Middle frontal gyrus (tissue), 1 donor: ENCODE results near the gene NEK9.

Experiments used
- DNase-seq: peaks from one replicate; pipeline ENCODE4 v3.0.0-alpha.2; 2015; ENCODE audit warnings: low spot score; ENCODE audit errors: extremely low spot score

Gene NEK9

GRCh38 chr14:75109877-75110276 lies 17.0 kb downstream of the NEK9 start:
- DNase-seq: no peak

GRCh38 chr14:75107186-75107585 lies 19.7 kb downstream of the NEK9 start:
- no peak for DNase-seq

GRCh38 chr14:75101491-75101890 lies 25.4 kb downstream of the NEK9 start:
- DNase-seq: no peak

GRCh38 chr14:75098682-75099081 lies 28.2 kb downstream of the NEK9 start:
- DNase-seq: no peak

GRCh38 chr14:75098212-75098611 lies 28.6 kb downstream of the NEK9 start:
- DNase-seq: no peak

- DNase-seq: no peak
Measured at GRCh38 chr14:75096959-75097358, 29.9 kb downstream of the NEK9 start.

- DNase-seq: no peak
Measured at GRCh38 chr14:75095690-75096089, 31.2 kb downstream of the NEK9 start.

- no peak for DNase-seq
Measured at GRCh38 chr14:75094896-75095295, 32.0 kb downstream of the NEK9 start.

- no peak for DNase-seq
Measured at GRCh38 chr14:75092698-75093097, 34.1 kb downstream of the NEK9 start.

GRCh38 chr14:75091251-75091650 lies 35.6 kb downstream of the NEK9 start:
- DNase-seq: peak; percentile 22

- DNase-seq: no peak
Measured at GRCh38 chr14:75090353-75090752, 36.5 kb downstream of the NEK9 start.

- peak; percentile 24 for DNase-seq
Measured at GRCh38 chr14:75088566-75089373, 38.1 kb downstream of the NEK9 start.

- no peak for DNase-seq
Measured at GRCh38 chr14:75088153-75088552, 38.7 kb downstream of the NEK9 start.

GRCh38 chr14:75084513-75084912 lies 42.3 kb downstream of the NEK9 start:
- no peak for DNase-seq

- no peak for DNase-seq
Measured at GRCh38 chr14:75083271-75083670, 43.6 kb downstream of the NEK9 start.

GRCh38 chr14:75081660-75082229 lies 45.1 kb downstream of the NEK9 start:
- no peak for DNase-seq

GRCh38 chr14:75079521-75079920 lies 47.3 kb downstream of the NEK9 start:
- no peak for DNase-seq

- no peak for DNase-seq
Measured at GRCh38 chr14:75077794-75078193, 49.1 kb downstream of the NEK9 start.

- no peak for DNase-seq
Measured at GRCh38 chr14:75070383-75070782, 56.5 kb downstream of the NEK9 start.

GRCh38 chr14:75069811-75070145 lies 57.1 kb downstream of the NEK9 start:
- no peak for DNase-seq

GRCh38 chr14:75069121-75069810 lies 57.6 kb downstream of the NEK9 start, which contains the start of gene ZC2HC1C:
Gene ZC2HC1C, plus strand, starts transcription at chr14:75069641. Its CDS starts 933 bp downstream, at chr14:75070574.
- peak; percentile 89 for DNase-seq

GRCh38 chr14:75068294-75069120 lies 58.3 kb downstream of the NEK9 start:
- no peak for DNase-seq
